22Rv1 (cell line): Measurements from ENCODE around the gene ANGEL2.

Source experiments
- H3K27ac ChIP-seq: fragments of 450-650 bp; 2 replicates; pipeline ENCODE4 v1.5.1; 2017
- CTCF ChIP-seq: fragments of 450-650 bp; IDR thresholded peaks from 2 replicates; pipeline ENCODE4 v1.5.1; 2017; ENCODE audit warnings: mild to moderate bottlenecking
- ZFX ChIP-seq: fragments of 450-650 bp; IDR thresholded peaks from 2 replicates; pipeline ENCODE4 v1.6.1; 2017; ENCODE audit warnings: antibody characterized with exemption, borderline replicate concordance

The ANGEL2 gene

GRCh38 chr1:212946872-212947271 is 68.8 kb downstream of the ANGEL2 start:
- TF ChIP-seq ZFX (no peak), CTCF (no peak)
- H3K27ac ChIP-seq = no peak overlapping the region

DNA sequence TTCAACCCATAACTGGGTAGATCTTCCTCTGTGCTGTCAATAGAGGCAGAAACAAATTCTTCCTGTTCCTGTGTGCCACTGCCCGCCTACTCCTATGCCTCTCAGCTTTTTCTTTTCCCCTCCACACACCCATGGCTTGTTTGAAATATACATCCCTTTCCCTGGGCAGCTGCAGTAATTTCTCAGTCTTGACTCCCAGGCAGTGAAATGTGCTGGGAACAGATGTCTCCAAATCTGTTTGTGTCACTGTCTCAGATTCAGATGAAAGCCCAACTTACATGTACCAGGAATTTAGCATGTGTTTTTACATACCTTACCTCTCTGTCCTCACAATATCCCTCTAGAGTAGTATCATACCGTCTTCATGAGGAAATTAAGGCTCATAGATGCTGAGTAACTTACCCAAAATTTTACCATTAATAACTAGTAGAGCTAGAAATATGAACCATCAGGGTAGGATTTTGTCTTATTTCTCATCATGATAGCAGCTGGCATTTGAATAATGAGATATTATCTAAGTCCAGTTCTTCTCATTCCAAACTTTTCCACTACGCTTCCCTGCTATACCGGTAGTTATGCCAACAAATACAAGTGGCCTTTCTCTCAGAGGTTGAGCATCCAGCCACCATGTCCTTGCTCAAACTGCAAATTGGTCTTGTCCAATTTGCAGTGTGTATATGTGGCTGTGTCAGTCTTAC is 70.1 kb downstream of the ANGEL2 start:
- no peak overlapping the region for H3K27ac ChIP-seq
- TF ChIP-seq CTCF (no peak), ZFX (no peak)

DNA sequence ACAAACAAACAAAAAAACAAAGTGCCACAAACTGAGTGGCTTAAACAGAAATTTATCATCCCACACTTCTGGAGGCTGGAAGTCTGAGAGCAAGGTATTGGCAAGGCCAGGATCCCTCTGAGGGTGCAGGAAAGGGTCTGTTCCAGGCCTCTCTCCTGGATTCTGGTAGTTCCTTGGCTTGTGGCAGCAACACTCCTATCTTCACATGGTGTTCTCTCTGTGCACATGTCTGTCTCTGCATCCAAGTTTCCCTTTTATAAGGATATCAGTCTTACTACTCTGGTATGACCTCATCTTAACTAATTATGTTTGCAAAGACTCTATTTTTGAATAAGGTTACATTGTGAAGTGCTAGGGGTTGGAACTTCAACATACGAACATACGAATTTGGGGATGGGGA is 70.6 kb downstream of the ANGEL2 start:
- TF ChIP-seq CTCF (no peak), ZFX (no peak)
- no peak overlapping the region for H3K27ac ChIP-seq

GRCh38 chr1:212944229-212944901 is 71.3 kb downstream of the ANGEL2 start:
- H3K27ac ChIP-seq = no peak overlapping the region
- TF ChIP-seq CTCF = no peak
- TF ChIP-seq ZFX = no peak

DNA sequence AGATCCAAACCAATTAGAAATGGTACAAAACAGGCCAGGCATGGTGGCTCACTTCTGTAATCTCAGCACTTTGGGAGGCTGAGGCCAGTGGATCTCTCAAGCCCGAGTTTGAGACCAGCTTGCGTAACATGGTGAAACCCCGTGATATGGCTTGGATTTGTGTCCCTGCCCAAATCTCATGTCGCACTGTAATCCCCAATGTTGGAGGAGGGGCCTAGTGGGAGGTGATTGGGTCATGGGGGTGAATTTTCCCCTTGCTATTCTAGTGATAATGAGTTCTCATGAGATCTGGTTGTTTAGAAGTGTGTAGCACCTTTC is 72.3 kb downstream of the ANGEL2 start:
- TF ChIP-seq ZFX (no peak), CTCF (no peak)
- no peak overlapping the region for H3K27ac ChIP-seq

GRCh38 chr1:212942679-212943392 is 72.8 kb downstream of the ANGEL2 start:
- no peak overlapping the region for H3K27ac ChIP-seq
- TF ChIP-seq ZFX (no peak), CTCF (no peak)
